ENCODE measurements around the gene DNAJC3. TPM values are rescaled to one million over a fixed set of nuclear protein-coding genes. Genes with fewer than 3 reads are reported as not detected.

DNAJC3 gene
- total RNA-seq, 1 donor from 2014 or later: 49.7 TPM

- H3K4me3 ChIP-seq (ENCODE audit: low read depth, low read length): no peak overlapping the region
- TF ChIP-seq, protein P1, sequence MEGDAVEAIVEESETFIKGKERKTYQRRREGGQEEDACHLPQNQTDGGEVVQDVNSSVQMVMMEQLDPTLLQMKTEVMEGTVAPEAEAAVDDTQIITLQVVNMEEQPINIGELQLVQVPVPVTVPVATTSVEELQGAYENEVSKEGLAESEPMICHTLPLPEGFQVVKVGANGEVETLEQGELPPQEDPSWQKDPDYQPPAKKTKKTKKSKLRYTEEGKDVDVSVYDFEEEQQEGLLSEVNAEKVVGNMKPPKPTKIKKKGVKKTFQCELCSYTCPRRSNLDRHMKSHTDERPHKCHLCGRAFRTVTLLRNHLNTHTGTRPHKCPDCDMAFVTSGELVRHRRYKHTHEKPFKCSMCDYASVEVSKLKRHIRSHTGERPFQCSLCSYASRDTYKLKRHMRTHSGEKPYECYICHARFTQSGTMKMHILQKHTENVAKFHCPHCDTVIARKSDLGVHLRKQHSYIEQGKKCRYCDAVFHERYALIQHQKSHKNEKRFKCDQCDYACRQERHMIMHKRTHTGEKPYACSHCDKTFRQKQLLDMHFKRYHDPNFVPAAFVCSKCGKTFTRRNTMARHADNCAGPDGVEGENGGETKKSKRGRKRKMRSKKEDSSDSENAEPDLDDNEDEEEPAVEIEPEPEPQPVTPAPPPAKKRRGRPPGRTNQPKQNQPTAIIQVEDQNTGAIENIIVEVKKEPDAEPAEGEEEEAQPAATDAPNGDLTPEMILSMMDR (IDR thresholded peaks at IDR 0.05; ENCODE audit: insufficient read depth, low read length, poor library complexity, severe bottlenecking): no peak
- no peaks in the 10 kb centered on the region for H3K36me3 ChIP-seq (ENCODE audit: control insufficient read depth, insufficient read depth, low read length)
- no peaks in the 10 kb centered on the region for H3K27me3 ChIP-seq (ENCODE audit: control insufficient read depth, insufficient read depth, low read length)
- no peak for DNase-seq (ENCODE audit: low read depth)
Observed at GRCh38 chr13:95697052-95697680, 20.2 kb downstream of the DNAJC3 start.

DNA sequence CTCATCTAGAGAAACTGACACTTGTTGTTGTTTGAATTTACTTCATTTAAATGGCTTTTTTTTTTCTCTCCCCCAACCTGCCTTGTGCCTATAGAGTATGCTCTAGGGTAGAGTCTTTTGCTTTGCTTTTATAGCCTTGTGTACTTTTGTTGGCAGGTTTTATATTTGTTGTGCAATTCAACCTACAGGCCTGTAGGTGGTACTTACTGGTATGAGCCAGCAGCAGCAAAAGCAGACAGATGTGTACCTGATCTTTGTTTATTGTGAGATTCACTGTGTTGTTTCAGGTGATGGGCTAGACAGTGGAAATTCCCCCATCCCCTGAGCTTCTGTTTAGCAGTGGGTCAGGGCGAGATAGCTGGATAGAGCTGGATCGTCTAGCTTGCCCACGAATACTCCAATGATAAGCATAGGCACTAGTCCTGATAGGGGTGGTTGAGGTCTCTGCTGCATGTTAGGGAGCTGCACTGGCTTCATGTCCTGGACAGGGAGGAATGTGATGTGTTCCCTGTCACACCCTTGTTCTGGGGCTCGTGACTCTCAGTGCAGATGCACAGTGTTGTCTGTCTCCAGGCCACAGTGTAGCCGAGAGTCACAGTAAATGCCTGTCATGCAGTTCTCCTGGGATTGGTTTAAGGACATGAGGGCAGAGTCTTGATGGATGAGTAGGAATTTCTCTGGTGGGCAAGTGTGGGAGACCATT, 21.3 kb downstream of the DNAJC3 start:
- Histone ChIP-seq H3K27me3 (ENCODE audit: control insufficient read depth, insufficient read depth, low read length) (no peaks in the 10 kb centered on the region), H3K4me3 (ENCODE audit: low read depth, low read length) (no peak overlapping the region), H3K36me3 (ENCODE audit: control insufficient read depth, insufficient read depth, low read length) (no peaks in the 10 kb centered on the region)
- DNase-seq (ENCODE audit: low read depth): no peak
- TF ChIP-seq, protein P1 (IDR thresholded peaks at IDR 0.05; ENCODE audit: insufficient read depth, low read length, poor library complexity, severe bottlenecking): peak; percentile 35

- H3K27me3 ChIP-seq (ENCODE audit: control insufficient read depth, insufficient read depth, low read length): no peaks in the 10 kb centered on the region
- no peak for DNase-seq (ENCODE audit: low read depth)
- TF ChIP-seq, protein P1 (IDR thresholded peaks at IDR 0.05; ENCODE audit: insufficient read depth, low read length, poor library complexity, severe bottlenecking): no peak
- no peaks in the 10 kb centered on the region for H3K36me3 ChIP-seq (ENCODE audit: control insufficient read depth, insufficient read depth, low read length)
- H3K4me3 ChIP-seq (ENCODE audit: low read depth, low read length): no peak overlapping the region
Observed at GRCh38 chr13:95703576-95703975, 26.6 kb downstream of the DNAJC3 start.

- no peaks in the 10 kb centered on the region for H3K27me3 ChIP-seq (ENCODE audit: control insufficient read depth, insufficient read depth, low read length)
- H3K36me3 ChIP-seq (ENCODE audit: control insufficient read depth, insufficient read depth, low read length): no peaks in the 10 kb centered on the region
- TF ChIP-seq, protein P1 (IDR thresholded peaks at IDR 0.05; ENCODE audit: insufficient read depth, low read length, poor library complexity, severe bottlenecking): no peak
- H3K4me3 ChIP-seq (ENCODE audit: low read depth, low read length): no peak overlapping the region
- no peak for DNase-seq (ENCODE audit: low read depth)
Observed at GRCh38 chr13:95704510-95704909, 27.6 kb downstream of the DNAJC3 start.

DNA sequence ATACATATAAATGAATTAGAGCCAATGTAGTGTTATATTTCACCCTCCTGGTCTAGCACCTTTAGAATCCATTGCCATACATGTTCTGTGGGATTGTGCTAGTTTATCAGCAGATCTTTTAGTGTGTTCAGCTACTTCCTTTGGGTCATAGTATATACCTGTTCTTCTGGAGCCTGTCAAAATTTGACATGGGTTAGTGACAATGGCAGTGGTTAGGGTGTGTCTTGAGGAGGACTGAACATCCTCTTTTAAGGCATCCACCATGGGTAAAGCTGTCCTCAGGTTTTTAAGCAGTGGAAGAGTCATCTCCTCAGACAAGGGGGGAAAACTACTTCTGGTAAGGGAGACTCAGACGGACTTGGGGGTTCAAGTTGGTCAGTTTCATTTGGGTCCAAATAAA, 29.4 kb downstream of the DNAJC3 start:
- no peak for DNase-seq (ENCODE audit: low read depth)
- Histone ChIP-seq H3K36me3 (ENCODE audit: control insufficient read depth, insufficient read depth, low read length) (no peaks in the 10 kb centered on the region), H3K4me3 (ENCODE audit: low read depth, low read length) (no peak overlapping the region), H3K27me3 (ENCODE audit: control insufficient read depth, insufficient read depth, low read length) (no peaks in the 10 kb centered on the region)
- TF ChIP-seq, protein P1 (IDR thresholded peaks at IDR 0.05; ENCODE audit: insufficient read depth, low read length, poor library complexity, severe bottlenecking): no peak
